Mesendoderm (in vitro differentiated cells): ENCODE results near the gene AKAP13.
A peak's percentile ranks its signal among the peaks of the same experiment; 100 is the strongest.

Experiments
- DNase-seq: peaks from one replicate; pipeline ENCODE4 v3.0.0; 2013
- H2AK5ac ChIP-seq: 2 replicates; pipeline ENCODE4 v1.6.1; 2013; ENCODE audit warnings: low read length, inconsistent platforms
- H2BK120ac ChIP-seq: 2 replicates; pipeline ENCODE4 v1.6.1; 2013; ENCODE audit warnings: low read depth, mild to moderate bottlenecking, low read length, moderate library complexity, mixed read lengths
- H2BK15ac ChIP-seq: replicated peaks from 2 replicates; pipeline ENCODE4 v1.6.1; 2013; ENCODE audit warnings: low read depth, mild to moderate bottlenecking, moderate library complexity
- H2BK5ac ChIP-seq: 2 replicates; pipeline ENCODE4 v1.6.1; 2013; ENCODE audit warnings: low read length, inconsistent platforms
- H3K18ac ChIP-seq: 2 replicates; pipeline ENCODE4 v1.6.1; 2013; ENCODE audit warnings: mild to moderate bottlenecking, low read length, mixed read lengths
- H3K23ac ChIP-seq: one replicate; pipeline ENCODE4 v1.6.1; 2013; ENCODE audit warnings: low read length
- H3K27ac ChIP-seq: 2 replicates; pipeline ENCODE4 v1.5.1; 2013; ENCODE audit warnings: low read depth, mild to moderate bottlenecking, inconsistent platforms, low read length, moderate library complexity
- H3K27me3 ChIP-seq: 2 replicates; pipeline ENCODE4 v1.6.1; 2013; ENCODE audit warnings: low read length, control low read depth, mild to moderate bottlenecking, inconsistent platforms; ENCODE audit not compliant: insufficient read depth, poor library complexity
- H3K36me3 ChIP-seq: 2 replicates; pipeline ENCODE4 v1.6.1; 2013; ENCODE audit warnings: low read length, inconsistent platforms; ENCODE audit not compliant: control insufficient read depth, insufficient read depth
- H3K4ac ChIP-seq: one replicate; pipeline ENCODE4 v1.6.1; 2013; ENCODE audit warnings: low read depth, mild to moderate bottlenecking, low read length, moderate library complexity
- H3K4me1 ChIP-seq: 2 replicates; pipeline ENCODE4 v1.6.1; 2013; ENCODE audit warnings: low read depth, low read length, inconsistent platforms; ENCODE audit not compliant: control insufficient read depth
- H3K4me2 ChIP-seq: 2 replicates; pipeline ENCODE4 v1.6.1; 2013; ENCODE audit warnings: low read length
- H3K4me3 ChIP-seq: 2 replicates; pipeline ENCODE4 v1.5.1; 2013; ENCODE audit warnings: mild to moderate bottlenecking, low read length
- H3K56ac ChIP-seq: one replicate; pipeline ENCODE4 v1.6.1; 2013; ENCODE audit warnings: low read length
- H3K79me1 ChIP-seq: 2 replicates; pipeline ENCODE4 v1.6.1; 2013; ENCODE audit warnings: low read length, inconsistent platforms
- H3K79me2 ChIP-seq: 2 replicates; pipeline ENCODE4 v1.6.1; 2013; ENCODE audit warnings: mild to moderate bottlenecking, low read length; ENCODE audit not compliant: control insufficient read depth, insufficient read depth
- H3K9ac ChIP-seq: 2 replicates; pipeline ENCODE4 v1.6.1; 2013; ENCODE audit warnings: low read length, inconsistent platforms
- H4K5ac ChIP-seq: one replicate; pipeline ENCODE4 v1.6.1; 2013; ENCODE audit warnings: low read length
- H4K8ac ChIP-seq: one replicate; pipeline ENCODE4 v1.6.1; 2013; ENCODE audit warnings: low read depth, mild to moderate bottlenecking, control low read depth, low read length, moderate library complexity
- WGBS: extraction: QIAGEN DNeasy Blood & Tissue Kit; methylation state at CpG from one replicate; pipeline ENCODE4 v1.1.7; 2013; ENCODE audit warnings: low lambda C conversion rate, missing lambda C conversion rate; ENCODE audit not compliant: insufficient coverage; ENCODE audit errors: extremely low coverage; 5-methylcytosine and 5-hydroxymethylcytosine counted together

Gene AKAP13

GRCh38 chr15:85520650-85521049 lies 140.2 kb downstream of the AKAP13 start:
- no CpG with 5 or more reads among the region's 3 CpGs for WGBS
- no peak overlapping the region for H4K5ac ChIP-seq
- peaks cover 10% of the 10 kb centered on the region for H3K4me1 ChIP-seq
- H3K23ac ChIP-seq, result no peak overlapping the region
- no peak overlapping the region for H2BK5ac ChIP-seq
- no peak for DNase-seq
- no peak overlapping the region for H3K4me3 ChIP-seq
- no peak overlapping the region for H2AK5ac ChIP-seq
- peaks cover 10% of the 10 kb centered on the region for H3K79me2 ChIP-seq
- H3K79me1 ChIP-seq, result peaks cover 6% of the 10 kb centered on the region
- H3K9ac ChIP-seq, result no peak overlapping the region
- H2BK120ac ChIP-seq, result no peak overlapping the region
- H4K8ac ChIP-seq, result no peak overlapping the region
- H3K27me3 ChIP-seq, result no peaks in the 10 kb centered on the region
- no peak overlapping the region for H3K4ac ChIP-seq
- no peak overlapping the region for H3K18ac ChIP-seq
- H3K27ac ChIP-seq, result no peak overlapping the region
- H2BK15ac ChIP-seq, result no peak overlapping the region
- H3K4me2 ChIP-seq, result no peak overlapping the region
- no peaks in the 10 kb centered on the region for H3K36me3 ChIP-seq
- no peak overlapping the region for H3K56ac ChIP-seq

- H3K79me2 ChIP-seq, result peaks cover 6% of the 10 kb centered on the region
- no peak overlapping the region for H4K8ac ChIP-seq
- no peak overlapping the region for H3K9ac ChIP-seq
- peaks cover 2% of the 10 kb centered on the region for H3K4me1 ChIP-seq
- H3K23ac ChIP-seq, result no peak overlapping the region
- no peak overlapping the region for H3K27ac ChIP-seq
- H3K79me1 ChIP-seq, result peaks cover 10% of the 10 kb centered on the region
- no peak overlapping the region for H3K18ac ChIP-seq
- no peak for DNase-seq
- no peak overlapping the region for H2BK15ac ChIP-seq
- no peak overlapping the region for H2BK120ac ChIP-seq
- no peak overlapping the region for H3K4ac ChIP-seq
- WGBS, result no CpG with 5 or more reads among the region's 4 CpGs
- H4K5ac ChIP-seq, result no peak overlapping the region
- H2AK5ac ChIP-seq, result no peak overlapping the region
- H3K4me3 ChIP-seq, result no peak overlapping the region
- no peak overlapping the region for H3K56ac ChIP-seq
- H3K4me2 ChIP-seq, result no peak overlapping the region
- H3K36me3 ChIP-seq, result no peaks in the 10 kb centered on the region
- no peak overlapping the region for H2BK5ac ChIP-seq
- H3K27me3 ChIP-seq, result no peaks in the 10 kb centered on the region
Measured at GRCh38 chr15:85523530-85523929, 143.1 kb downstream of the AKAP13 start.

GRCh38 chr15:85525755-85526154 lies 145.4 kb downstream of the AKAP13 start:
- no peak overlapping the region for H2BK120ac ChIP-seq
- H3K18ac ChIP-seq, result no peak overlapping the region
- peaks cover 6% of the 10 kb centered on the region for H3K79me1 ChIP-seq
- no peak overlapping the region for H4K5ac ChIP-seq
- no peak overlapping the region for H2AK5ac ChIP-seq
- no peak overlapping the region for H3K56ac ChIP-seq
- H3K4ac ChIP-seq, result no peak overlapping the region
- H3K27ac ChIP-seq, result no peak overlapping the region
- H3K27me3 ChIP-seq, result no peaks in the 10 kb centered on the region
- H4K8ac ChIP-seq, result no peak overlapping the region
- no peaks in the 10 kb centered on the region for H3K4me1 ChIP-seq
- DNase-seq, result no peak
- no peak overlapping the region for H3K4me2 ChIP-seq
- H3K9ac ChIP-seq, result no peak overlapping the region
- H3K23ac ChIP-seq, result no peak overlapping the region
- no peak overlapping the region for H2BK15ac ChIP-seq
- no peak overlapping the region for H3K4me3 ChIP-seq
- H3K36me3 ChIP-seq, result no peaks in the 10 kb centered on the region
- no peak overlapping the region for H2BK5ac ChIP-seq
- no peaks in the 10 kb centered on the region for H3K79me2 ChIP-seq

- DNase-seq, result peak; percentile 31
- H3K4me2 ChIP-seq, result no peak overlapping the region
Measured at GRCh38 chr15:85527895-85528294, 147.5 kb downstream of the AKAP13 start.

GRCh38 chr15:85530079-85530478 lies 149.7 kb downstream of the AKAP13 start:
- Histone ChIP-seq H3K4me1 (no peaks in the 10 kb centered on the region), H3K4ac (no peak overlapping the region), H3K27ac (no peak overlapping the region), H3K79me2 (peaks cover 2% of the 10 kb centered on the region), H3K18ac (no peak overlapping the region), H3K23ac (no peak overlapping the region), H4K5ac (no peak overlapping the region), H3K9ac (no peak overlapping the region), H3K4me2 (no peak overlapping the region), H3K36me3 (peaks cover 3% of the 10 kb centered on the region), H2AK5ac (no peak overlapping the region), H2BK15ac (no peak overlapping the region), H3K56ac (no peak overlapping the region), H2BK5ac (no peak overlapping the region), H2BK120ac (no peak overlapping the region), H3K4me3 (no peak overlapping the region), H4K8ac (no peak overlapping the region), H3K79me1 (peaks cover 11% of the 10 kb centered on the region), H3K27me3 (no peaks in the 10 kb centered on the region)
- DNase-seq, result no peak
- WGBS, result no CpG with 5 or more reads among the region's 7 CpGs

More at GRCh38 chr15:85527895-85528294, 147.5 kb downstream of the AKAP13 start:
- Histone ChIP-seq H3K4me3 (no peak overlapping the region), H3K23ac (no peak overlapping the region), H3K4ac (no peak overlapping the region), H2BK5ac (no peak overlapping the region), H3K27me3 (no peaks in the 10 kb centered on the region), H3K18ac (no peak overlapping the region), H3K36me3 (no peaks in the 10 kb centered on the region), H2AK5ac (no peak overlapping the region), H4K5ac (no peak overlapping the region), H3K56ac (no peak overlapping the region), H2BK120ac (no peak overlapping the region), H3K79me1 (peaks cover 10% of the 10 kb centered on the region), H2BK15ac (no peak overlapping the region), H3K4me1 (no peaks in the 10 kb centered on the region), H3K9ac (no peak overlapping the region), H4K8ac (no peak overlapping the region), H3K27ac (no peak overlapping the region), H3K79me2 (peaks cover 2% of the 10 kb centered on the region)
- WGBS, result no CpG with 5 or more reads among the region's 3 CpGs

- DNase-seq, result no peak
- H3K4me3 ChIP-seq, result no peak overlapping the region
- H3K4me2 ChIP-seq, result no peak overlapping the region
- no peak overlapping the region for H4K5ac ChIP-seq
- no peak overlapping the region for H2AK5ac ChIP-seq
- H3K27ac ChIP-seq, result no peak overlapping the region
- no peak overlapping the region for H2BK15ac ChIP-seq
- H3K79me1 ChIP-seq, result peaks cover 12% of the 10 kb centered on the region
- H2BK120ac ChIP-seq, result no peak overlapping the region
- WGBS, result no CpG with 5 or more reads among the region's 4 CpGs
- H4K8ac ChIP-seq, result no peak overlapping the region
- no peak overlapping the region for H3K18ac ChIP-seq
- H3K23ac ChIP-seq, result no peak overlapping the region
- H3K56ac ChIP-seq, result no peak overlapping the region
- H3K4me1 ChIP-seq, result no peaks in the 10 kb centered on the region
- peaks cover 2% of the 10 kb centered on the region for H3K79me2 ChIP-seq
- no peaks in the 10 kb centered on the region for H3K27me3 ChIP-seq
- H2BK5ac ChIP-seq, result no peak overlapping the region
- peaks cover 3% of the 10 kb centered on the region for H3K36me3 ChIP-seq
- H3K4ac ChIP-seq, result no peak overlapping the region
- no peak overlapping the region for H3K9ac ChIP-seq
Measured at GRCh38 chr15:85531083-85531482, 150.7 kb downstream of the AKAP13 start.
